VCaP (cell line): ENCODE data around the gene DOCK3.

ENCODE experiments used
- H3K27ac ChIP-seq: fragments of 450-650 bp; 2 replicates; pipeline ENCODE4 v1.5.1; 2017
- CTCF ChIP-seq: fragments of 450-650 bp; conservative IDR thresholded peaks from 2 replicates; pipeline ENCODE4 v1.5.1; 2017; ENCODE audit warnings: mild to moderate bottlenecking, moderate library complexity

The DOCK3 gene

DNA sequence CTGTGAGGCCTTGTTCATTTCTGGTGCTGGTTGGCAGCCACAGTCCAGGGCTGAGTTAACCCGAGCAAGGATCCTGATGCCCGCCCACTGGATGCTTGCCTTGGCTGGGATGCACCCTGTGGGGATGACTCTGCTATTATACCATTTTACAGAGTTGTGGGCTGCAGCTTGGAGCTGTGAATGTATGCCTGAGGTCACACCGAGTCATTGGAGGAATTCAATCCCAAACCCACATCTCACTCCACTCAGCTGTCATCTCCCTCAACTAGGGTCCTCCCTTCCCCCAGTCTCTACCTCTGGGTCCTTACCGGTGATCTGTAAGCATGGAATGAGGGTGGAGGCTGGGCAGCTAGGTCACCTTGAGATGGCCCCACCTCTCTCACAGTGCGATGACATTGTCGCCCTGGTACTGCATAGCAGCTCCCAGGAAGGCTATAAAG, 35.7 kb upstream of the DOCK3 start:
- no peak overlapping the region for H3K27ac ChIP-seq
- no peak for TF ChIP-seq CTCF

DNA sequence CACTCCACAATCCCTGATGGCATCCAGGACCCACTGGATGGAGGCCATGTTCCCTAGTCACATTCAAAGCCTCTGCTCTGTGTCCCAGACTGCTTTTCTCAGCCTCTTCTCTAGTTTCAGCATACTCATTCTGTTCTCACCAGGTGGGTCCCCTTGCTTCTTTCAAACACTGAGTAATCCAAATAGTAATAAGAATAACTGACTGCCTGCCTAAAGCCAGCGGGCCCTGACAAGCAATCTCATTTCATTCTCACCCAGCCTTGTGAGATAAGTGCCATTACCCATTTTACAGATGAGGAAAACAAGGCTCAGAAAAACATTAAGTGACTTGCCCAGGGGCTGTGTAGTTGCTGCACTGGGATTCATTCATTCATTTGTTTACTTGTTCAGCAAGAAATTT, 32.3 kb upstream of the DOCK3 start:
- no peak overlapping the region for H3K27ac ChIP-seq
- no peak for TF ChIP-seq CTCF

- no peak for TF ChIP-seq CTCF
- H3K27ac ChIP-seq, result no peak overlapping the region
Observed at GRCh38 chr3:50644561-50644960, 30.2 kb upstream of the DOCK3 start.

DNA sequence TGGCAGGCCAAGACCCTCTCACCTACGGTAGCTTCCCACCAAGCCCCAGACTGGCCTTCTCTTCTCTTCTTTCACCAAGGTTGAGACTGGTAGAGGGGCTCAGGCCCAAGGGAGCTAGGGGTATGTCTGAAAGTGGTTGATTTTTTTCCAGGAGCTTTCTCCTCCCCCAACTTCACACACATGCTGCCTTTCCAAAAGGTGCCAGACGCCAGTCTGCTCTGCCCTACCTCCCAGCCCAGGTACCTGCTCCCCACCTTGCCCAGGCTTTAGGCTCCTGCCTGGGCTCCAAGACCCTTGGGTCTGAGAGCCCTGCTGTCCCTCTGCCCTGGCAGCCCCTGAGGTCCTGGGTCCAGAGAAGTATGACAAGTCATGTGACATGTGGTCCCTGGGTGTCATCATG, 29.3 kb upstream of the DOCK3 start:
- no peak for TF ChIP-seq CTCF
- no peak overlapping the region for H3K27ac ChIP-seq

DNA sequence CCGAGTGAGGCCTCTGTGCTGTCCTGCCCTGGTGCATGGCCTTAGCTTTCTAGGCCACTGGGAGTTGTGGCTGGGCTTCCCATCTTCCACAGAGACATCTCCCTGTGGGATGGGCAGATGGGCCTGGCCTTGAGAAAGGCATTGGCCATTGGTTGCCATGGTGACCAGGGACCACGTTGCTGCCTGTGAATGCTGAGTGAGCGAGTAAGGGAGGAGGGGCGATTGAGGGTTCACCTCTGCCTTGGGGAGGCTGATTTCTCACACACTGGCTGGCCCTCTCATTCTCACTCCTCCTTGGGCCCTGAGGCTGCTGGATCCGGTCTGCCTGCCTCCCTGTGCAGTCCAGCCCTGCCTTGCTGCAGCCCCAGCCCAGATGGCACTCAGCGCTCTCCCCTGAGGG, 26.4 kb upstream of the DOCK3 start:
- no peak for TF ChIP-seq CTCF
- H3K27ac ChIP-seq, result no peak overlapping the region

DNA sequence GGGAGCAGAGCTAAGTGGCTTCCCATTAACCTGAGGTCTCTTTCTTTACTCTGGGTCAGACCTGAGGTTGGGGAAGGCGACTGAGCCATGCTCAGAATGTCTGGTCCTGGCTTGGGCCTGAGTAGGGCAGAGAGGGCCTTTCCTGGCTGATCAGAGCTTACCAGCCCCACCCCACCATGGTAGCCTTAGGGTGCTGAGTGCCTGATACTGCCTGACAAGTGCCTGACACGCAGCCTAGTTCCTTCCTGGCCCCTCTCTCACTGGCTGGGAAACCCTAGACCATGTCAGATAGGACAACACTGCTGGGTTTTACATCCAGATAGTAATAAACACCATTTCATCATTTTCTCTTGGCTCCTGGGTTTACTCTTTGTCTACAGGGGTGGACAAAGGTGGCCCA, 25.8 kb upstream of the DOCK3 start:
- TF ChIP-seq CTCF, result no peak
- no peak overlapping the region for H3K27ac ChIP-seq

GRCh38 chr3:50649451-50649931, 25.2 kb upstream of the DOCK3 start:
- H3K27ac ChIP-seq, result no peak overlapping the region
- no peak for TF ChIP-seq CTCF

DNA sequence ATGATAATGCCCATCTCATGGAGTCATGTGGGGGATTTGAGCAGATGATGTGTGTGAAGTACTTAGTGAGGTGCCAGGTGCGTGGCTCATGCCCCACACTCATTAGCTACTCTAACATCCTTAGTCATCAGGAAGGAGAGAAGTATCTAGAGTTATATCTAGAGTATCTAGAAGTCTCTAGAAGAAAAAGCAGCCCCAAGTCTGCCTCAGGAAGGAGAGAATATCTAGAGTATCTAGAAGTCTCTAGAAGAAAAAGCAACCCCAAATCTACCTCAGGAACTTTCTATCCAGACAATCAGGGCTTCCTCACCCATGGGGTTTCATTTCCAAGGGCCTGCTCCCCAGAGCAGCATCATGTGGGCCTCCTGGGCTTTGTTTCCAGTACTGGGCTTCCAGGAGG, 24.7 kb upstream of the DOCK3 start:
- no peak for TF ChIP-seq CTCF
- H3K27ac ChIP-seq, result no peak overlapping the region
